ENCODE results near the gene MRPL11. TPM values are rescaled to one million over a fixed set of nuclear protein-coding genes. Genes with fewer than 3 reads are reported as not detected.
"Not testable (repeated sequence)": the region's sequence is repeated elsewhere in the genome, so short reads cannot be mapped to it uniquely, and the experiment has no call there.

MRPL11 gene
- total RNA-seq, 1 experiment from 2014 or later: 138 TPM

- CTCF ChIA-PET: no interaction called here
- no peaks in the 10 kb centered on the region for H4K20me1 ChIP-seq (ENCODE audit: insufficient read depth)
- POLR2A ChIA-PET (ENCODE audit: unreplicated experiment): no interaction called here
- BruUV-seq (replicated peaks): no TSS peak
- H3F3A ChIP-seq (ENCODE audit: insufficient read depth, low read depth): peaks cover 9% of the 10 kb centered on the region; the same call in 1 of the 2 replicates
- no peaks in the 10 kb centered on the region for H3K36me3 ChIP-seq (ENCODE audit: low read depth)
- H2AFZ ChIP-seq: no peak overlapping the region
- no peaks in the 10 kb centered on the region for H3K79me2 ChIP-seq (ENCODE audit: low read depth)
- no peak for TF ChIP-seq CTCF (conservative IDR thresholded peaks at IDR 0.05)
- peak overlapping the region; percentile 34 for H3K4me2 ChIP-seq
- no peak overlapping the region for H3K4me3 ChIP-seq
- H3K27ac ChIP-seq: peak overlapping the region; percentile 69
- peaks cover 14% of the 10 kb centered on the region for H3K4me1 ChIP-seq (replicated peaks; ENCODE audit: insufficient read depth)
- no peaks in the 10 kb centered on the region for H3K9me2 ChIP-seq (ENCODE audit: insufficient read depth)
- H3K9me3 ChIP-seq (ENCODE audit: insufficient read depth, low read depth): no peaks in the 10 kb centered on the region; the same call in 1 of the 2 replicates
- intact Hi-C loops (cut with micrococcal nuclease; ENCODE audit: unreplicated experiment): no loop called here
- no peaks in the 10 kb centered on the region for H3K27me3 ChIP-seq (ENCODE audit: insufficient read depth, low read depth)
- DNase-seq: peak in 1 of 2 experiments; percentile 95
These were observed 5.0 kb upstream of the MRPL11 start for GRCh38 chr11:66443602-66444001.

- BruUV-seq (replicated peaks); H3K4me2 ChIP-seq; DNase-seq; POLR2A ChIA-PET (ENCODE audit: unreplicated experiment); H3K27ac ChIP-seq; H4K20me1 ChIP-seq (ENCODE audit: insufficient read depth); intact Hi-C loops (cut with micrococcal nuclease; ENCODE audit: unreplicated experiment); H3K27me3 ChIP-seq (ENCODE audit: insufficient read depth, low read depth); H3F3A ChIP-seq (ENCODE audit: insufficient read depth, low read depth); H2AFZ ChIP-seq; H3K4me3 ChIP-seq; H3K9me3 ChIP-seq (ENCODE audit: insufficient read depth, low read depth); H3K9me2 ChIP-seq (ENCODE audit: insufficient read depth); H3K36me3 ChIP-seq (ENCODE audit: low read depth): not testable (repeated sequence)
- peaks cover 17% of the 10 kb centered on the region for H3K79me2 ChIP-seq (ENCODE audit: low read depth)
- H3K4me1 ChIP-seq (replicated peaks; ENCODE audit: insufficient read depth): peaks cover 22% of the 10 kb centered on the region
- CTCF ChIA-PET: interaction anchor here (0.6 kb wide), 1 partner anchor 25 kb away, joined by 4 read pairs; no protein-coding TSS in a partner anchor
These were observed 2.3 kb upstream of the MRPL11 start for GRCh38 chr11:66440940-66441282.

GRCh38 chr11:66440101-66440939 is 1.7 kb upstream of the MRPL11 start:
- POLR2A ChIA-PET (ENCODE audit: unreplicated experiment): interaction anchor here (0.7 kb wide), 1 partner anchor 26 kb away, joined by 5 read pairs; no protein-coding TSS in a partner anchor
- Histone ChIP-seq H3K36me3 (ENCODE audit: low read depth) (peaks cover 12% of the 10 kb centered on the region; the same call in 1 of the 2 replicates), H3K79me2 (ENCODE audit: low read depth) (peaks cover 17% of the 10 kb centered on the region), H3K4me1 (replicated peaks; ENCODE audit: insufficient read depth) (peaks cover 22% of the 10 kb centered on the region)
- H3K27ac ChIP-seq; intact Hi-C loops (cut with micrococcal nuclease; ENCODE audit: unreplicated experiment); H3K4me2 ChIP-seq; H3K9me2 ChIP-seq (ENCODE audit: insufficient read depth); BruUV-seq (replicated peaks); H3K4me3 ChIP-seq; H3K9me3 ChIP-seq (ENCODE audit: insufficient read depth, low read depth); DNase-seq; H2AFZ ChIP-seq; H4K20me1 ChIP-seq (ENCODE audit: insufficient read depth); H3F3A ChIP-seq (ENCODE audit: insufficient read depth, low read depth); H3K27me3 ChIP-seq (ENCODE audit: insufficient read depth, low read depth): not testable (repeated sequence)
- CTCF ChIA-PET: interaction anchor here (0.6 kb wide), 1 partner anchor 26 kb away, joined by 4 read pairs; no protein-coding TSS in a partner anchor

GRCh38 chr11:66437979-66438503 is 607 bp downstream of the MRPL11 start:
- TSS peak; percentile 54 for BruUV-seq (replicated peaks)
- Histone ChIP-seq H3K27me3 (ENCODE audit: insufficient read depth, low read depth) (no peaks in the 10 kb centered on the region), H3K9me2 (ENCODE audit: insufficient read depth) (no peaks in the 10 kb centered on the region), H3K36me3 (ENCODE audit: low read depth) (peaks cover 12% of the 10 kb centered on the region; the same call in 1 of the 2 replicates), H3K79me2 (ENCODE audit: low read depth) (peaks cover 17% of the 10 kb centered on the region), H3F3A (ENCODE audit: insufficient read depth, low read depth) (peaks cover 2% of the 10 kb centered on the region; the same call in 1 of the 2 replicates), H3K27ac (peak overlapping the region; percentile 58; the same call in 1 of the 2 replicates), H3K4me1 (replicated peaks; ENCODE audit: insufficient read depth) (peaks cover 8% of the 10 kb centered on the region), H2AFZ (peak overlapping the region; percentile 92), H4K20me1 (ENCODE audit: insufficient read depth) (no peaks in the 10 kb centered on the region), H3K4me3 (peak overlapping the region; percentile 71), H3K4me2 (peak overlapping the region; percentile 81), H3K9me3 (ENCODE audit: insufficient read depth, low read depth) (no peaks in the 10 kb centered on the region; the same call in 1 of the 2 replicates)
- DNase-seq: no peak
- intact Hi-C loops (cut with micrococcal nuclease; ENCODE audit: unreplicated experiment): loop anchor here (2.0 kb wide), 1 partner anchor 29 kb away; the partner anchor contains the start of gene PELI3
- no peak for TF ChIP-seq EZH2 (IDR thresholded peaks at IDR 0.05; ENCODE audit: low read depth)
- TF ChIP-seq CTCF (conservative IDR thresholded peaks at IDR 0.05): no peak
- CTCF ChIA-PET: interaction anchor here (1.0 to 1.4 kb wide), 3 partner anchors 102 to 239 kb away, joined by 3 to 5 read pairs (median 3); partner anchors contain the start of genes RBM4, RBM4B and RIN1
- POLR2A ChIA-PET (ENCODE audit: unreplicated experiment): no interaction called here

Measured in PC-9 (cell line).